GM10248 (cell line): ENCODE results near the gene STK32C.

Experiments used
- CTCF ChIA-PET: fragments of 300-600 bp; sonication (Branson Sonifier 250); formaldehyde crosslinking; extraction: SDS; loops from one replicate; lab custom pipeline; 2021; ENCODE audit warnings: antibody characterized with exemption; lab: Yijun Ruan, JAX
- POLR2A ChIA-PET: fragments of 350-650 bp; sonication (Branson Sonifier 250); formaldehyde crosslinking; extraction: SDS; loops from one replicate; lab custom pipeline; 2020; ENCODE audit warnings: antibody characterized with exemption; lab: Yijun Ruan, JAX
- DNase-seq: peaks from one replicate; pipeline ENCODE4 v3.0.0; 2012; ENCODE audit errors: extremely low spot score
- CTCF ChIP-seq: IDR thresholded peaks from 2 replicates; pipeline ENCODE4 v1.5.1; 2012; ENCODE audit warnings: mild to moderate bottlenecking, low read depth; ENCODE audit errors: extremely low read depth, missing control alignments, control extremely low read depth

STK32C gene

GRCh38 chr10:132276706-132277105, 31.0 kb downstream of the STK32C start:
- TF ChIP-seq CTCF = no peak
- POLR2A ChIA-PET = no interaction called here
- no peak for DNase-seq
- CTCF ChIA-PET = no interaction called here

- DNase-seq = no peak
- CTCF ChIA-PET = no interaction called here
- TF ChIP-seq CTCF = no peak
- POLR2A ChIA-PET = no interaction called here
Measured at GRCh38 chr10:132276179-132276675, 31.5 kb downstream of the STK32C start.

GRCh38 chr10:132275426-132276178, 32.1 kb downstream of the STK32C start:
- CTCF ChIA-PET = no interaction called here
- DNase-seq = no peak
- no peak for TF ChIP-seq CTCF
- POLR2A ChIA-PET = no interaction called here

- ChIA-PET POLR2A (no interaction called here), CTCF (no interaction called here)
- no peak for TF ChIP-seq CTCF
- DNase-seq = no peak
Measured at GRCh38 chr10:132274986-132275385, 32.8 kb downstream of the STK32C start.

- ChIA-PET POLR2A (no interaction called here), CTCF (no interaction called here)
- TF ChIP-seq CTCF = no peak
Measured at GRCh38 chr10:132274581-132274980, 33.2 kb downstream of the STK32C start.

GRCh38 chr10:132273966-132274365, 33.8 kb downstream of the STK32C start:
- CTCF ChIA-PET = no interaction called here
- no peak for DNase-seq
- TF ChIP-seq CTCF = no peak
- POLR2A ChIA-PET = no interaction called here

More at GRCh38 chr10:132274581-132274980, 33.2 kb downstream of the STK32C start:
- no peak for DNase-seq
